BE2C (cell line): ENCODE data around the gene COL16A1.
"Not testable (repeated sequence)": the region's sequence is repeated elsewhere in the genome, so short reads cannot be mapped to it uniquely, and the experiment has no call there.

Experiments
- DNase-seq: peaks from one replicate; pipeline ENCODE4 v3.0.0-alpha.2; 2020
- H3K27me3 ChIP-seq: fragments of 250-450 bp; sonication (Bioruptor Pico); 2 replicates; pipeline ENCODE4 v1.5.1; 2020; ENCODE audit warnings: mild to moderate bottlenecking
- H3K36me3 ChIP-seq: fragments of 250-450 bp; sonication (Bioruptor Pico); 2 replicates; pipeline ENCODE4 v1.5.1; 2020; ENCODE audit warnings: mild to moderate bottlenecking
- H3K4me1 ChIP-seq: fragments of 250-450 bp; sonication (Bioruptor Pico); 2 replicates; pipeline ENCODE4 v1.5.1; 2020
- H3K4me3 ChIP-seq: 2 replicates; pipeline ENCODE4 v1.5.1; 2011; ENCODE audit warnings: low read depth, low read length
- H3K9me3 ChIP-seq: fragments of 250-450 bp; sonication (Bioruptor Pico); 2 replicates; pipeline ENCODE4 v1.5.1; 2020
- CTCF ChIP-seq: IDR thresholded peaks from 2 replicates; pipeline ENCODE4 v1.5.1; 2012; ENCODE audit warnings: mild to moderate bottlenecking, low read depth, low read length

COL16A1 gene

GRCh38 chr1:31707711-31708110 is 3.9 kb upstream of the COL16A1 start:
- TF ChIP-seq CTCF, result no peak
- no peaks in the 10 kb centered on the region for H3K36me3 ChIP-seq
- no peaks in the 10 kb centered on the region for H3K27me3 ChIP-seq
- no peak overlapping the region for H3K4me3 ChIP-seq
- no peaks in the 10 kb centered on the region for H3K9me3 ChIP-seq
- no peak for DNase-seq
- no peaks in the 10 kb centered on the region for H3K4me1 ChIP-seq

DNA sequence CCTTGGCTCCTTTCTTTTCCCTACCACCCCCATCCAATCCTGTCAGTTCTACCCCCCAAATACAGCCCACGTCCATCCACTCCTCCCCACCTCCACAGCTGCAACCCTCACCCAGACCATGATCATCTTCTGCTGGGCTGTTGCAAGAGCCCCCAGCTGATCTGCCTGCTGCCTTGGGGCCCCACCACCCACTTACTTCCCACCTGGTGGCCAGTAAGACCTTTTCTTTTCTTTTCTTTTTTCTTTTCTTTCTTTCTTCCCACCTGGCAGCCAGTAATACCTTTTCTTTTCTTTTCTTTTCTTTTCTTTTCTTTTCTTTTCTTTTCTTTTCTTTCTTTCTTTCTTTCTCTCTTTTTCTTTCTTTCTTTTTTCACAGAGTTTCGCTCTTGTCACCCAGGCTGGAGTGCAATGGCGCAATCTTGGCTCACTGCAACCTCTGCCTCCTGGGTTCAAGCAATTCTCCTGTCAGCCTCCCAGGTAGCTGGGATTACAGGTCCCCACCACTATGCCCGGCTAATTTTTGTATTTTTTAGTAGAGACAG is 3.3 kb upstream of the COL16A1 start:
- not testable (repeated sequence) for H3K4me3 ChIP-seq, H3K36me3 ChIP-seq, DNase-seq, H3K9me3 ChIP-seq, H3K27me3 ChIP-seq, H3K4me1 ChIP-seq

DNA sequence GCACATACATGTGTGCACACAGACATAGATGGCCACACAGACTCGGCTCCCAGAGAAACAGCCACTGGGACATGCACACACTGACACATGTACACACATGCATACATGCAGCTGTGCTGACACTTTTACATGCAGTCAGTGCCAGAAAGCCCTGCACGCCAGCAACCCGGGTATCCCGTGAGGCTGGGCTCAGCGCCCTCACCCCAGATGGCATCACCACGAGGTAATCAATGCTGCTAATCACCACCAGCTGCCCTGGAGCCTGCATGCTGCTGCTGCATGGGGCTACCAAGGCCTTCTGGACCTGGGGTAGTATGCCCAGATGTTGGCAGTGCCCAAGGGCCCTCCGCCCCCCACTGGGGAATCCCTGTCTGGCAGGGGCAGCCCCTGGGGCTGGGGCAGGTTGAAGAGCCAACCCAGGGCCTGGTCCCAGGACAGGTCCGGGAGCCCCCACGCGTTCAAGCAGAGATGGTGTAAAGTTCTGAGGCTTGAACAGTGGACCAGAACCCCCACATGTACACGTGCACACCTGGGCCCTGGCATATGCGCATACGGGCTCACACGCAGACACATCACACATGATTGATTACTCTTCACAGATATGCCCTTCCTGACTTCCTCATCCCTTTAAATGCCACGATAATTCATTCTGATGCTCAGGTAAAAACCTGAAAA is 2.7 kb upstream of the COL16A1 start:
- H3K4me1 ChIP-seq, result peaks cover 4% of the 10 kb centered on the region
- no peaks in the 10 kb centered on the region for H3K36me3 ChIP-seq
- no peaks in the 10 kb centered on the region for H3K9me3 ChIP-seq
- no peak for TF ChIP-seq CTCF
- no peak overlapping the region for H3K4me3 ChIP-seq
- peak; percentile 14 for DNase-seq
- H3K27me3 ChIP-seq, result no peaks in the 10 kb centered on the region

DNA sequence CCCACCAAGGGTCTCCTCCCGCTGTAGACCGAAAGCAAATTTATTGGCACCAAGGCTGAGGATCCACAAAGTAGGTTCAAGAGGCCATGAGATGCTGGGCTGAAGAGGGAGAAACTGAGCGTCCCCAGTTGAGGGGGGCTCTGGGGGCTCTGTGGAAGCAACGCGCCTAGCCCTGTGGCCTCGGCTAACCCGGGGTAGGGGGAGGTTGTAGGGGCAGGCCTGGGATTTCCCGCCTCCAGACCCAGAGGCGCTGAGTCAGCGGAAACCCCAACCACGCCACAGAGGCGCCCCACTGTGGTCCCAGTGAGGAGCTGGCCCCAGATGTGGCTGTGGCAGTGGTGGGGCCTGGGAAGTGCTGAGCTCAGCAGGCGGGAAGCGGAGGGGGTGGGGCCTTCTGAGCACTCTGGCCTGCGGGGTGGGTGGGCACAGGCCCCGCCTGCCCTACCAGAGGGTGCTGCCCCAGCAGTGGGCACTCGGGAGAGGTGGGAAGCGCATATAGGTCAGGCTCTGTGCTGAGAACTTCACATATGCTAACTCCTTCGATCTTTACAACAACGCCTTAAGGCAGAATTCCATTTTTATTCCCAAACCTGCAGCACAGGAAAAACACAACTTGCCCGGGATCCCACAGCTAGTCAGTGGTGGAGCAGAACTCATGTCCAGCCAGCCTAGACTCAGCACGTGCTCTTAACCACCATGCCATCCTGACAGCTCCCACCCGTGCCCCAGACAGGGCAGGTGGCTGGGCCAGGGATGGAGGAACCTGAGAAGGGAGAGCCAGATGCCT is 1.5 kb upstream of the COL16A1 start:
- no peak for DNase-seq
- H3K27me3 ChIP-seq, result no peaks in the 10 kb centered on the region
- H3K4me1 ChIP-seq, result peaks cover 14% of the 10 kb centered on the region
- no peaks in the 10 kb centered on the region for H3K9me3 ChIP-seq
- no peak overlapping the region for H3K4me3 ChIP-seq
- TF ChIP-seq CTCF, result no peak
- H3K36me3 ChIP-seq, result no peaks in the 10 kb centered on the region

- Histone ChIP-seq H3K36me3 (no peaks in the 10 kb centered on the region), H3K4me1 (peaks cover 15% of the 10 kb centered on the region), H3K9me3 (no peaks in the 10 kb centered on the region), H3K4me3 (no peak overlapping the region), H3K27me3 (no peaks in the 10 kb centered on the region)
- no peak for TF ChIP-seq CTCF
- DNase-seq, result no peak
Observed at GRCh38 chr1:31704271-31705079, 658 bp upstream of the COL16A1 start.

- DNase-seq, result no peak
- H3K4me3 ChIP-seq, result no peak overlapping the region
- H3K4me1 ChIP-seq, result peaks cover 15% of the 10 kb centered on the region
- H3K36me3 ChIP-seq, result no peaks in the 10 kb centered on the region
- H3K27me3 ChIP-seq, result no peaks in the 10 kb centered on the region
- no peaks in the 10 kb centered on the region for H3K9me3 ChIP-seq
- TF ChIP-seq CTCF, result no peak
Observed at GRCh38 chr1:31702836-31703404, 897 bp downstream of the COL16A1 start.
